Caco-2 (cell line): Measurements from ENCODE around the gene MRPL33. TPM values are rescaled to one million over a fixed set of nuclear protein-coding genes. Genes with fewer than 3 reads are reported as not detected.

ENCODE experiments used
- BruUV-seq: library from RNA; stranded (reverse); fragments of 400-500 nt; replicated peaks from 2 replicates; lab custom pipeline; 2021; lab: Mats Ljungman, UMichigan
- CTCF ChIA-PET: fragments of 300-600 bp; sonication (Branson Sonifier 250); formaldehyde crosslinking; loops from one replicate; lab custom pipeline; 2022; ENCODE audit warnings: antibody characterized with exemption; lab: Charles Lee
- POLR2A ChIA-PET: fragments of 300-600 bp; sonication (Branson Sonifier 250); formaldehyde crosslinking; loops from one replicate; lab custom pipeline; 2022; ENCODE audit warnings: antibody characterized with exemption; lab: Charles Lee
- DNase-seq, 2 experiments: peaks; one replicate each; pipeline versions ENCODE4 v3.0.0 to v3.0.0-alpha.2; 2020 to 2022
- H3K27me3 ChIP-seq: replicated peaks from 2 replicates; pipeline ENCODE4 v1.6.0; 2011; ENCODE audit warnings: low read length; ENCODE audit not compliant: control insufficient read depth, insufficient read depth
- H3K36me3 ChIP-seq: 2 replicates; pipeline ENCODE4 v1.5.1; 2011; ENCODE audit warnings: low read length; ENCODE audit not compliant: control insufficient read depth, insufficient read depth
- H3K4me1 ChIP-seq: fragments of 250-450 bp; sonication (Bioruptor Pico); 2 replicates; pipeline ENCODE4 v1.5.1; 2020; ENCODE audit warnings: mild to moderate bottlenecking
- H3K4me3 ChIP-seq: 2 replicates; pipeline ENCODE4 v1.5.1; 2011; ENCODE audit warnings: low read depth, mild to moderate bottlenecking, control low read depth, low read length
- H3K9me3 ChIP-seq: fragments of 250-450 bp; sonication (Bioruptor Pico); 2 replicates; pipeline ENCODE4 v1.5.1; 2020; ENCODE audit warnings: mild to moderate bottlenecking, moderate library complexity
- H3K27ac Mint-ChIP-seq: one replicate; pipeline ENCODE4 v1.8.0; 2022; ENCODE audit warnings: mixed read lengths; ENCODE audit not compliant: unreplicated experiment
- H3K27me3 Mint-ChIP-seq: one replicate; pipeline ENCODE4 v1.8.0; 2022; ENCODE audit warnings: mixed read lengths; ENCODE audit not compliant: insufficient read depth, unreplicated experiment
- H3K36me3 Mint-ChIP-seq: one replicate; pipeline ENCODE4 v1.8.0; 2022; ENCODE audit warnings: mild to moderate bottlenecking, mixed read lengths; ENCODE audit not compliant: insufficient read depth, unreplicated experiment
- H3K4me1 Mint-ChIP-seq: one replicate; pipeline ENCODE4 v1.8.0; 2022; ENCODE audit warnings: low read depth, mixed read lengths; ENCODE audit not compliant: unreplicated experiment
- H3K4me3 Mint-ChIP-seq: one replicate; pipeline ENCODE4 v1.8.0; 2022; ENCODE audit warnings: mild to moderate bottlenecking, moderate library complexity, mixed read lengths; ENCODE audit not compliant: unreplicated experiment
- H3K9me3 Mint-ChIP-seq: one replicate; pipeline ENCODE4 v1.8.0; 2022; ENCODE audit warnings: mixed read lengths; ENCODE audit not compliant: unreplicated experiment
- CTCF ChIP-seq, 2 experiments: fragments of 200-600 bp in 1 of 2; IDR thresholded peaks; 1 replicate in 1 of 2; 2 replicates in 1 of 2; pipeline versions ENCODE4 v1.5.1 to v1.8.0; 2011 to 2022; ENCODE audit warnings: antibody characterized with exemption in 1 of 2, control low read depth in 1 of 2, inconsistent platforms in 1 of 2, low read depth in 1 of 2, low read length in 1 of 2, mild to moderate bottlenecking in 1 of 2, moderate library complexity in 1 of 2; ENCODE audit not compliant: insufficient read depth in 1 of 2, severe bottlenecking in 1 of 2, unreplicated experiment in 1 of 2
- intact Hi-C: fragments of 100-400 bp; cut with micrococcal nuclease; formaldehyde crosslinking; loops from one replicate; pipeline ENCODE4 v1.10.0; 2022; ENCODE audit not compliant: unreplicated experiment
- total RNA-seq: library from RNA; stranded (reverse); gene quantifications from 2 replicates; pipeline ENCODE4 v1.2.3, GENCODE V29; 2022

Gene MRPL33
- total RNA-seq, 1 experiment from 2014 or later = 84.9 TPM

GRCh38 chr2:27808984-27809383 is 37.5 kb downstream of the MRPL33 start:
- no peaks in the 10 kb centered on the region for H3K9me3 ChIP-seq

GRCh38 chr2:27809761-27810241 is 38.3 kb downstream of the MRPL33 start:
- Mint-ChIP-seq H3K36me3 (no peaks in the 10 kb centered on the region), H3K27me3 (no peaks in the 10 kb centered on the region), H3K27ac (no peak overlapping the region), H3K9me3 (no peaks in the 10 kb centered on the region), H3K4me3 (no peak overlapping the region), H3K4me1 (no peaks in the 10 kb centered on the region)
- no TSS peak for BruUV-seq
- Histone ChIP-seq H3K4me3 (no peak overlapping the region), H3K27me3 (no peaks in the 10 kb centered on the region), H3K4me1 (peaks cover 1% of the 10 kb centered on the region; the same call in 1 of the 2 replicates), H3K9me3 (no peaks in the 10 kb centered on the region), H3K36me3 (no peaks in the 10 kb centered on the region)
- no peak for DNase-seq
- POLR2A ChIA-PET = no interaction called here
- intact Hi-C loops = loop anchor here (5.0 to 10.0 kb wide), 2 partner anchors 75 to 642 kb away; no protein-coding TSS in a partner anchor
- TF ChIP-seq CTCF (IDR thresholded peaks at IDR 0.05; ENCODE audit: insufficient read depth in 1 of 2, low read depth in 1 of 2, low read length in 1 of 2, severe bottlenecking in 1 of 2, unreplicated experiment in 1 of 2) = no peak
- CTCF ChIA-PET = interaction anchor here (0.6 to 1.6 kb wide), 2 partner anchors 57 to 420 kb away, joined by 3 read pairs; no protein-coding TSS in a partner anchor

More at GRCh38 chr2:27808984-27809383, 37.5 kb downstream of the MRPL33 start:
- intact Hi-C loops = loop anchor here (5.0 to 10.0 kb wide), 2 partner anchors 76 to 643 kb away; no protein-coding TSS in a partner anchor
- no TSS peak for BruUV-seq
- H3K4me1 ChIP-seq = peaks cover 9% of the 10 kb centered on the region; the same call in 1 of the 2 replicates
- no peaks in the 10 kb centered on the region for H3K9me3 Mint-ChIP-seq
- TF ChIP-seq CTCF (IDR thresholded peaks at IDR 0.05; ENCODE audit: insufficient read depth in 1 of 2, low read depth in 1 of 2, low read length in 1 of 2, severe bottlenecking in 1 of 2, unreplicated experiment in 1 of 2) = no peak
- no peak overlapping the region for H3K4me3 Mint-ChIP-seq
- CTCF ChIA-PET = no interaction called here
- H3K27me3 ChIP-seq = no peaks in the 10 kb centered on the region
- H3K36me3 ChIP-seq = no peaks in the 10 kb centered on the region
- H3K4me1 Mint-ChIP-seq = no peaks in the 10 kb centered on the region
- H3K4me3 ChIP-seq = no peak overlapping the region
- no peak overlapping the region for H3K27ac Mint-ChIP-seq
- POLR2A ChIA-PET = no interaction called here
- no peaks in the 10 kb centered on the region for H3K27me3 Mint-ChIP-seq
- DNase-seq = no peak
- no peaks in the 10 kb centered on the region for H3K36me3 Mint-ChIP-seq

GRCh38 chr2:27810455-27810854 is 38.9 kb downstream of the MRPL33 start:
- Histone ChIP-seq H3K9me3 (no peaks in the 10 kb centered on the region), H3K4me1 (no peaks in the 10 kb centered on the region), H3K4me3 (no peak overlapping the region), H3K36me3 (no peaks in the 10 kb centered on the region), H3K27me3 (no peaks in the 10 kb centered on the region)
- Mint-ChIP-seq H3K36me3 (no peaks in the 10 kb centered on the region), H3K27ac (no peak overlapping the region), H3K9me3 (no peaks in the 10 kb centered on the region), H3K4me3 (no peak overlapping the region), H3K4me1 (no peaks in the 10 kb centered on the region), H3K27me3 (no peaks in the 10 kb centered on the region)
- POLR2A ChIA-PET = no interaction called here
- intact Hi-C loops = no loop called here
- no peak for TF ChIP-seq CTCF (IDR thresholded peaks at IDR 0.05; ENCODE audit: insufficient read depth in 1 of 2, low read depth in 1 of 2, low read length in 1 of 2, severe bottlenecking in 1 of 2, unreplicated experiment in 1 of 2)
- BruUV-seq = no TSS peak
- DNase-seq = no peak
- CTCF ChIA-PET = interaction anchor here (0.6 to 1.6 kb wide), 2 partner anchors 58 to 419 kb away, joined by 3 read pairs; no protein-coding TSS in a partner anchor
